B cell (primary cell): ENCODE measurements around the gene HACD2. TPM values are rescaled to one million over a fixed set of nuclear protein-coding genes. Genes with fewer than 3 reads are reported as not detected.

ENCODE experiments used
- ATAC-seq: fragments of 200-7000 bp; cut with Tn5 transposase; one replicate; pipeline ENCODE4 v1.10.0; 2021; ENCODE audit warnings: low read depth, mild to moderate bottlenecking, moderate number of reproducible peaks, moderate library complexity
- CTCF ChIA-PET: fragments of 350-600 bp; sonication (Branson Sonifier 250); formaldehyde crosslinking; loops from one replicate; lab custom pipeline; 2021; ENCODE audit warnings: antibody characterized with exemption, inconsistent platforms; lab: Charles Lee
- POLR2A ChIA-PET: fragments of 350-600 bp; sonication (Branson Sonifier 250); formaldehyde crosslinking; loops from one replicate; lab custom pipeline; 2021; ENCODE audit warnings: antibody characterized with exemption; lab: Charles Lee
- DNase-seq: peaks from one replicate; pipeline ENCODE4 v3.0.0; 2013
- H2AFZ ChIP-seq: 2 replicates; pipeline ENCODE4 v1.6.1; 2012; ENCODE audit warnings: mild to moderate bottlenecking, low read depth, low read length; ENCODE audit not compliant: insufficient read depth, poor library complexity, severe bottlenecking
- H3K27ac ChIP-seq, 2 donors: 1 replicate in 1 of 2; 2 replicates in 1 of 2; pipeline ENCODE4 v1.5.1; 2012 to 2013; ENCODE audit warnings: low read length in 2 of 2, mild to moderate bottlenecking in 2 of 2, moderate library complexity in 1 of 2
- H3K27me3 ChIP-seq, 4 experiments: fragments of 200-600 bp in 1 of 4; sonication (generic) in 1 of 4; replicated peaks in 1 of 4; 1 replicate in 2 of 4; 2 replicates in 2 of 4; pipeline versions ENCODE4 v1.6.1 to v1.7.0; 2013 to 2016; ENCODE audit warnings: low read length in 3 of 4, mild to moderate bottlenecking in 2 of 4, mixed read lengths in 1 of 4, moderate library complexity in 1 of 4; ENCODE audit not compliant: insufficient read depth in 4 of 4, control insufficient read depth in 3 of 4; ENCODE audit errors: control extremely low read depth in 1 of 4
- H3K36me3 ChIP-seq, 2 experiments: replicated peaks in 1 of 2; 1 replicate in 1 of 2; 2 replicates in 1 of 2; pipeline versions ENCODE4 v1.6.1 to v1.7.1; 2013; ENCODE audit warnings: low read length in 1 of 2; ENCODE audit not compliant: insufficient read depth in 2 of 2, control insufficient read depth in 1 of 2; ENCODE audit errors: control extremely low read depth in 1 of 2, extremely low read depth in 1 of 2
- H3K4me1 ChIP-seq, 2 donors: fragments of 200-600 bp in 1 of 2; sonication (generic) in 1 of 2; 1 replicate in 1 of 2; 2 replicates in 1 of 2; pipeline versions ENCODE4 v1.5.1 to v1.6.1; 2013 to 2017; ENCODE audit warnings: low read length in 2 of 2; ENCODE audit not compliant: control insufficient read depth in 2 of 2, insufficient read depth in 2 of 2
- H3K4me2 ChIP-seq: replicated peaks from 2 replicates; pipeline ENCODE3; 2012; ENCODE audit warnings: mild to moderate bottlenecking, low read depth, low read length; ENCODE audit not compliant: poor library complexity, severe bottlenecking
- H3K4me3 ChIP-seq, 5 experiments: fragments of 200-600 bp in 1 of 5; sonication (generic) in 1 of 5; 1 replicate in 3 of 5; 2 replicates in 2 of 5; pipeline versions ENCODE4 v1.5.1 to v1.7.0; 2011 to 2016; ENCODE audit warnings: low read length in 4 of 5, mild to moderate bottlenecking in 4 of 5, low read depth in 2 of 5, control low read depth in 1 of 5, moderate library complexity in 1 of 5; ENCODE audit not compliant: insufficient read depth in 1 of 5; ENCODE audit errors: control extremely low read depth in 1 of 5, extremely low read depth in 1 of 5
- H3K79me2 ChIP-seq: fragments of 200-600 bp; sonication (generic); one replicate; pipeline ENCODE4 v1.6.0; 2016; ENCODE audit warnings: low read length; ENCODE audit not compliant: control insufficient read depth, insufficient read depth
- H3K9ac ChIP-seq: fragments of 200-600 bp; sonication (generic); 2 replicates; pipeline ENCODE4 v1.6.1; 2017; ENCODE audit warnings: mild to moderate bottlenecking, low read length, moderate library complexity
- H3K9me3 ChIP-seq, 3 donors: one replicate each; pipeline versions ENCODE4 v1.6.1 to v1.7.1; 2013; ENCODE audit warnings: low read length in 2 of 3; ENCODE audit not compliant: control insufficient read depth in 2 of 3, insufficient read depth in 1 of 3; ENCODE audit errors: control extremely low read depth in 1 of 3
- H4K20me1 ChIP-seq: 2 replicates; pipeline ENCODE4 v1.6.0; 2012; ENCODE audit warnings: mild to moderate bottlenecking, low read length; ENCODE audit not compliant: insufficient read depth, control insufficient read depth, poor library complexity, severe bottlenecking
- H3K27ac Mint-ChIP-seq: one replicate; pipeline ENCODE4 v1.8.0; 2021; ENCODE audit warnings: mixed read lengths
- H3K27me3 Mint-ChIP-seq: one replicate; pipeline ENCODE4 v1.8.0; 2021; ENCODE audit warnings: mixed read lengths
- H3K4me1 Mint-ChIP-seq: one replicate; pipeline ENCODE4 v1.8.0; 2021; ENCODE audit warnings: mixed read lengths
- H3K4me3 Mint-ChIP-seq: one replicate; pipeline ENCODE4 v1.8.0; 2021; ENCODE audit warnings: mixed read lengths
- H3K9me3 Mint-ChIP-seq: one replicate; pipeline ENCODE4 v1.8.0; 2022; ENCODE audit warnings: mixed read lengths; ENCODE audit not compliant: insufficient read depth
- EZH2 ChIP-seq: IDR thresholded peaks from 2 replicates; pipeline ENCODE4 v1.6.1; 2012; ENCODE audit warnings: borderline replicate concordance, low read depth, mild to moderate bottlenecking, moderate library complexity, low read length; ENCODE audit not compliant: insufficient read depth, poor library complexity, severe bottlenecking
- WGBS: methylation state at CpG from one replicate; pipeline ENCODE4 v1.1.5; 2013; ENCODE audit warnings: missing lambda C conversion rate; ENCODE audit not compliant: insufficient coverage; 5-methylcytosine and 5-hydroxymethylcytosine counted together
- intact Hi-C: fragments of 100-400 bp; cut with micrococcal nuclease; formaldehyde crosslinking; loops from one replicate; pipeline ENCODE4 v1.10.0; 2022
- polyA plus RNA-seq: library from polyadenylated mRNA; depleted of rRNA; stranded (reverse); fragments of >200 nt; gene quantifications from 2 replicates; pipeline ENCODE4 v1.2.3, GENCODE V29; 2012
- total RNA-seq, 2 donors: library from RNA; stranded (reverse); fragments of 120-200 nt in 1 of 2; gene quantifications; 1 replicate in 1 of 2; 2 replicates in 1 of 2; pipeline versions ENCODE4 v1.2.3 to v1.2.4, GENCODE V29; 2013 to 2022
- TF ChIP-seq, protein P1 (sequence below): fragments of 200-600 bp; IDR thresholded peaks from one replicate; pipeline ENCODE4 v1.8.0; 2022; ENCODE audit warnings: antibody characterized with exemption, mild to moderate bottlenecking

HACD2 gene
- total and polyA plus RNA-seq, 2 donors (not counting 1 experiment from before 2014, with no cell fraction given): 14.5 to 30.7 TPM

DNA sequence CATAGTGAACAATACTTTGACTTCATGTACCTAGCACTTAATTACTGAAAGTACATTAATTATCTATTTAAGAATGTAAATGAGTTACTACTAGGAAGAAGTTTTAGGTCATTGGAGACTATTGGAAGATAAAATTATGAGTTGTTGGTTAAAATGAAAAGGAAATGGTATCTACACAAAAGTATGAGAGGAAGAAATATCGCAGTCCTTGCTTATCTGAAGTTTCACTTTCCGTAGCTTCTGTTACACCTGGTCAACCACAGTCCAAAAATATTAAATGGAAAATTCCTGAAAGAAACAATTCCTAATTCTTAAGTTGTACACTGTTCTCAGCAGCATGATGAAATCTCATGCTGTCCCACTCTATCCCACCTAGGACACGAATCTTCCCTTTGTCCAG lies 57.8 kb downstream of the HACD2 start:
- Histone ChIP-seq H3K4me2 (no peak overlapping the region), H2AFZ (no peak overlapping the region), H3K27me3 (no peaks in the 10 kb centered on the region), H3K9ac (no peak overlapping the region), H3K27ac (no peak overlapping the region), H3K4me3 (no peak overlapping the region), H4K20me1 (no peaks in the 10 kb centered on the region), H3K4me1 (peaks cover 14 to 15% of the 10 kb centered on the region in 2 donors), H3K79me2 (no peaks in the 10 kb centered on the region), H3K36me3 (peaks cover 2 to 22% of the 10 kb centered on the region in 2 experiments), H3K9me3 (no peaks in the 10 kb centered on the region)
- POLR2A ChIA-PET: interaction anchor here (0.6 kb wide), 1 partner anchor 13 kb away, joined by 6 read pairs; no protein-coding TSS in a partner anchor
- Mint-ChIP-seq H3K9me3 (no peaks in the 10 kb centered on the region), H3K4me1 (peaks cover 28% of the 10 kb centered on the region), H3K27ac (no peak overlapping the region), H3K4me3 (no peak overlapping the region), H3K27me3 (no peaks in the 10 kb centered on the region)
- intact Hi-C loops: no loop called here
- DNase-seq (no peak), ATAC-seq (no peak)
- no CpG with 5 or more reads among the region's 3 CpGs for WGBS
- TF ChIP-seq, protein P1, sequence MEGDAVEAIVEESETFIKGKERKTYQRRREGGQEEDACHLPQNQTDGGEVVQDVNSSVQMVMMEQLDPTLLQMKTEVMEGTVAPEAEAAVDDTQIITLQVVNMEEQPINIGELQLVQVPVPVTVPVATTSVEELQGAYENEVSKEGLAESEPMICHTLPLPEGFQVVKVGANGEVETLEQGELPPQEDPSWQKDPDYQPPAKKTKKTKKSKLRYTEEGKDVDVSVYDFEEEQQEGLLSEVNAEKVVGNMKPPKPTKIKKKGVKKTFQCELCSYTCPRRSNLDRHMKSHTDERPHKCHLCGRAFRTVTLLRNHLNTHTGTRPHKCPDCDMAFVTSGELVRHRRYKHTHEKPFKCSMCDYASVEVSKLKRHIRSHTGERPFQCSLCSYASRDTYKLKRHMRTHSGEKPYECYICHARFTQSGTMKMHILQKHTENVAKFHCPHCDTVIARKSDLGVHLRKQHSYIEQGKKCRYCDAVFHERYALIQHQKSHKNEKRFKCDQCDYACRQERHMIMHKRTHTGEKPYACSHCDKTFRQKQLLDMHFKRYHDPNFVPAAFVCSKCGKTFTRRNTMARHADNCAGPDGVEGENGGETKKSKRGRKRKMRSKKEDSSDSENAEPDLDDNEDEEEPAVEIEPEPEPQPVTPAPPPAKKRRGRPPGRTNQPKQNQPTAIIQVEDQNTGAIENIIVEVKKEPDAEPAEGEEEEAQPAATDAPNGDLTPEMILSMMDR: no peak
- no peak for TF ChIP-seq EZH2
- CTCF ChIA-PET: no interaction called here

DNA sequence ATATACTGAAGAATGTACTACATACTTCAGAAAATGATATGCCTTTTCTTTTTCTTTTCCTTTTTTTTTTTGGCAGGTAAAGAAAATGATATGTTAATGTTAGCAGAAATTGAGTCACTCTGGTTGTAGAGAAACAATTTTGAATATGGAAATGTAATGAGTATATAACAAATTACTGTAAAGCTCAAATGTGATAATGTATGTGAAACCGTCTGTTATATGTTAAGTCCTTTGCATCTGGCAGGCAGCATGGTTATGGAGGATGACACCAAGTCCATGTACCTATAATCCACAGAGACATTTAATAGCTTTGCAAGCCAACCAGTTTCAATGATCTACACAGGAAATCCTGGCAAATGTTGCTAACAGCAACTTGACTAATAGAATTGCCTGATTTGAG lies 58.4 kb downstream of the HACD2 start:
- H3K4me1 Mint-ChIP-seq: peaks cover 28% of the 10 kb centered on the region
- Histone ChIP-seq H2AFZ (no peak overlapping the region), H3K4me3 (no peak overlapping the region), H3K36me3 (peaks cover 2 to 22% of the 10 kb centered on the region in 2 experiments), H3K27me3 (no peaks in the 10 kb centered on the region), H3K4me2 (no peak overlapping the region), H3K9me3 (no peaks in the 10 kb centered on the region), H3K9ac (no peak overlapping the region), H4K20me1 (no peaks in the 10 kb centered on the region), H3K27ac (no peak overlapping the region), H3K4me1 (peaks cover 14 to 15% of the 10 kb centered on the region in 2 donors), H3K79me2 (no peaks in the 10 kb centered on the region)
- no peaks in the 10 kb centered on the region for H3K27me3 Mint-ChIP-seq
- DNase-seq: no peak
- ChIA-PET CTCF (interaction anchor here (1.4 kb wide), 1 partner anchor 196 kb away, joined by 3 read pairs; no protein-coding TSS in a partner anchor), POLR2A (interaction anchor here (0.6 kb wide), 1 partner anchor 14 kb away, joined by 6 read pairs; no protein-coding TSS in a partner anchor)
- TF ChIP-seq, protein P1: no peak
- TF ChIP-seq EZH2: no peak
- no peaks in the 10 kb centered on the region for H3K9me3 Mint-ChIP-seq
- no peak overlapping the region for H3K4me3 Mint-ChIP-seq
- H3K27ac Mint-ChIP-seq: no peak overlapping the region
- intact Hi-C loops: no loop called here
- 100% methylated on average over 1 of the region's 1 CpG for WGBS
- ATAC-seq: no peak
